ENCODE results near the gene AFAP1.

GRCh38 chr4:7964459-7964858 is 24.8 kb upstream of the AFAP1 start:
- TF ChIP-seq YY1 (tag by site-specific recombination; IDR thresholded peaks at IDR 0.05) (no peak), ZNF571 (tag by site-specific recombination; IDR thresholded peaks at IDR 0.05) (no peak)
